Mammary epithelial cell (primary cell): Measurements from ENCODE around the gene SCN9A.

Experiments
- CTCF ChIP-seq, 2 donors: IDR thresholded peaks in 1 of 2; conservative IDR thresholded peaks in 1 of 2; 2 replicates each; pipeline ENCODE4 v1.5.1; 2011 to 2012; ENCODE audit warnings: inconsistent platforms in 2 of 2, low read length in 2 of 2, mild to moderate bottlenecking in 2 of 2, control low read depth in 1 of 2, low read depth in 1 of 2; ENCODE audit not compliant: insufficient read depth in 1 of 2; ENCODE audit errors: extremely low read depth in 1 of 2
- EZH2 ChIP-seq: IDR thresholded peaks from 2 replicates; pipeline ENCODE4 v1.6.1; 2012; ENCODE audit warnings: low read length, inconsistent platforms, borderline replicate concordance

- no peak for TF ChIP-seq EZH2
- TF ChIP-seq CTCF (conservative IDR thresholded peaks at IDR 0.05 in 1 of 2, IDR thresholded peaks at IDR 0.05 in 1 of 2; ENCODE audit: extremely low read depth in 1 of 2, insufficient read depth in 1 of 2, low read depth in 1 of 2, low read length in 2 of 2): no peak
Measured at GRCh38 chr2:166202778-166203177, 173.0 kb downstream of the SCN9A start.
